BLaER1 treated with 17β-estradiol and CSF1 and Interleukin-3, amounts not matched to agents 10 nM and 100 nM (cell line): Measurements from ENCODE around the gene CDH26.

Experiments used
- H3K27ac ChIP-seq, 11 experiments: shearing (Covaris generic); formaldehyde crosslinking; 2 replicates each; pipeline ENCODE4 v1.8.1; 2022
- H3K27me3 ChIP-seq, 11 experiments: shearing (Covaris generic); formaldehyde crosslinking; 2 replicates each; pipeline ENCODE4 v1.8.1; 2022
- H3K36me3 ChIP-seq, 11 experiments: shearing (Covaris generic); formaldehyde crosslinking; 2 replicates each; pipeline ENCODE4 v1.8.1; 2022
- H3K4me1 ChIP-seq, 10 experiments: shearing (Covaris generic); formaldehyde crosslinking; 2 replicates each; pipeline ENCODE4 v1.8.1; 2022
- H3K4me2 ChIP-seq, 11 experiments: shearing (Covaris generic); formaldehyde crosslinking; 2 replicates each; pipeline ENCODE4 v1.8.1; 2022
- H3K4me3 ChIP-seq, 10 experiments: shearing (Covaris generic); formaldehyde crosslinking; 2 replicates each; pipeline ENCODE4 v1.8.1; 2022
- H3K9ac ChIP-seq, 11 experiments: shearing (Covaris generic); formaldehyde crosslinking; 2 replicates each; pipeline ENCODE4 v1.8.1; 2022
- H3K9me3 ChIP-seq, 11 experiments: shearing (Covaris generic); formaldehyde crosslinking; replicated peaks in 1 of 11; 2 replicates each; pipeline ENCODE4 v1.8.1; 2022
- H4K20me1 ChIP-seq, 11 experiments: shearing (Covaris generic); formaldehyde crosslinking; 2 replicates each; pipeline ENCODE4 v1.8.1; 2022
- Cebpa-rat ChIP-seq, 11 experiments: shearing (Covaris generic); IDR thresholded peaks; 2 replicates each; pipeline ENCODE4 v1.8.1; 2022

CDH26 gene

GRCh38 chr20:60024801-60025200 is 66.6 kb downstream of the CDH26 start:
- no peak for TF ChIP-seq Cebpa-rat (IDR thresholded peaks at IDR 0.05)
- Histone ChIP-seq H3K27ac (no peak overlapping the region), H3K4me2 (peak overlapping the region in 7 of 11 experiments; percentile 34 to 76 (median 58); a peak in 12 of 22 replicates), H3K36me3 (no peaks in the 10 kb centered on the region), H3K4me3 (no peak overlapping the region), H4K20me1 (no peaks in the 10 kb centered on the region), H3K9me3 (peaks cover 0 to 26% (median 17%) of the 10 kb centered on the region in 11 experiments; a peak in 14 of 22 replicates), H3K4me1 (peaks cover 8 to 44% (median 27%) of the 10 kb centered on the region in 10 experiments; a peak in 17 of 20 replicates), H3K9ac (no peak overlapping the region), H3K27me3 (no peaks in the 10 kb centered on the region)

GRCh38 chr20:60026010-60026409 is 67.8 kb downstream of the CDH26 start:
- Histone ChIP-seq H4K20me1 (no peaks in the 10 kb centered on the region), H3K36me3 (no peaks in the 10 kb centered on the region), H3K4me2 (no peak overlapping the region), H3K9ac (no peak overlapping the region; a peak in 1 of 22 replicates), H3K27me3 (no peaks in the 10 kb centered on the region), H3K4me3 (no peak overlapping the region), H3K4me1 (peaks cover 17 to 52% (median 35%) of the 10 kb centered on the region in 10 experiments), H3K27ac (no peak overlapping the region), H3K9me3 (peaks cover 0 to 20% (median 13%) of the 10 kb centered on the region in 11 experiments; a peak in 10 of 22 replicates)
- no peak for TF ChIP-seq Cebpa-rat (IDR thresholded peaks at IDR 0.05)

- Histone ChIP-seq H3K9me3 (peaks cover 2 to 20% (median 10%) of the 10 kb centered on the region in 11 experiments; a peak in 19 of 22 replicates), H3K4me1 (peaks cover 13 to 36% (median 28%) of the 10 kb centered on the region in 10 experiments; a peak in 19 of 20 replicates), H3K4me2 (peak overlapping the region; percentile 56 to 90 (median 77)), H3K4me3 (peak overlapping the region in 1 of 10 experiments; percentile 28; a peak in 1 of 20 replicates), H3K27ac (peak overlapping the region in 7 of 11 experiments; percentile 4 to 81 (median 65); a peak in 11 of 22 replicates), H3K9ac (peak overlapping the region in 1 of 11 experiments; percentile 61; a peak in 1 of 22 replicates), H3K36me3 (no peaks in the 10 kb centered on the region), H4K20me1 (no peaks in the 10 kb centered on the region), H3K27me3 (no peaks in the 10 kb centered on the region)
- no peak for TF ChIP-seq Cebpa-rat (IDR thresholded peaks at IDR 0.05)
Observed at GRCh38 chr20:60030471-60030870, 72.2 kb downstream of the CDH26 start.

GRCh38 chr20:60031107-60031506 is 72.9 kb downstream of the CDH26 start:
- Histone ChIP-seq H3K9me3 (peaks cover 8 to 26% (median 17%) of the 10 kb centered on the region in 11 experiments; a peak in 20 of 22 replicates), H3K9ac (peak overlapping the region in 7 of 11 experiments; percentile 1 to 61 (median 36); a peak in 9 of 22 replicates), H4K20me1 (no peaks in the 10 kb centered on the region)

GRCh38 chr20:60034231-60035110 is 76.2 kb downstream of the CDH26 start:
- Histone ChIP-seq H3K27me3 (no peaks in the 10 kb centered on the region), H3K4me3 (no peak overlapping the region), H3K4me1 (peaks cover 22 to 38% (median 29%) of the 10 kb centered on the region in 10 experiments; a peak in 19 of 20 replicates), H3K9me3 (peaks cover 8 to 23% (median 14%) of the 10 kb centered on the region in 11 experiments; a peak in 20 of 22 replicates), H3K27ac (no peak overlapping the region; a peak in 1 of 22 replicates), H3K4me2 (no peak overlapping the region), H3K36me3 (no peaks in the 10 kb centered on the region), H3K9ac (no peak overlapping the region), H4K20me1 (no peaks in the 10 kb centered on the region)
- no peak for TF ChIP-seq Cebpa-rat (IDR thresholded peaks at IDR 0.05)

More at GRCh38 chr20:60031107-60031506, 72.9 kb downstream of the CDH26 start:
- peak overlapping the region in 9 of 11 experiments; percentile 14 to 81 (median 60); a peak in 16 of 22 replicates for H3K27ac ChIP-seq
- H3K27me3 ChIP-seq = no peaks in the 10 kb centered on the region
- no peaks in the 10 kb centered on the region for H3K36me3 ChIP-seq
- no peak for TF ChIP-seq Cebpa-rat (IDR thresholded peaks at IDR 0.05)
- H3K4me1 ChIP-seq = peaks cover 13 to 35% (median 28%) of the 10 kb centered on the region in 10 experiments; a peak in 19 of 20 replicates
- peak overlapping the region; percentile 56 to 90 (median 77) for H3K4me2 ChIP-seq
- peak overlapping the region in 6 of 10 experiments; percentile 6 to 57 (median 36); a peak in 8 of 20 replicates for H3K4me3 ChIP-seq

GRCh38 chr20:60035486-60035885 is 77.3 kb downstream of the CDH26 start:
- Histone ChIP-seq H3K4me2 (no peak overlapping the region), H3K4me1 (peaks cover 19 to 35% (median 28%) of the 10 kb centered on the region in 10 experiments; a peak in 19 of 20 replicates), H4K20me1 (no peaks in the 10 kb centered on the region), H3K27ac (no peak overlapping the region), H3K9me3 (peaks cover 8 to 19% (median 14%) of the 10 kb centered on the region in 11 experiments; a peak in 20 of 22 replicates), H3K27me3 (no peaks in the 10 kb centered on the region), H3K36me3 (no peaks in the 10 kb centered on the region), H3K4me3 (no peak overlapping the region), H3K9ac (no peak overlapping the region)
- TF ChIP-seq Cebpa-rat (IDR thresholded peaks at IDR 0.05) = no peak

GRCh38 chr20:60036346-60036745 is 78.1 kb downstream of the CDH26 start:
- peaks cover 8 to 19% (median 14%) of the 10 kb centered on the region in 11 experiments; a peak in 20 of 22 replicates for H3K9me3 ChIP-seq
- H3K27me3 ChIP-seq = no peaks in the 10 kb centered on the region
- peaks cover 10 to 35% (median 28%) of the 10 kb centered on the region in 10 experiments; a peak in 18 of 20 replicates for H3K4me1 ChIP-seq
- no peaks in the 10 kb centered on the region for H3K36me3 ChIP-seq
- H3K4me3 ChIP-seq = no peak overlapping the region
- H3K9ac ChIP-seq = 0 out of 22 replicates have a peak overlapping the region, but pooled peaks of 1 of the 11 experiments have one; percentile 9
- H3K4me2 ChIP-seq = peak overlapping the region in 8 of 11 experiments; percentile 28 to 69 (median 52); a peak in 15 of 22 replicates
- no peak for TF ChIP-seq Cebpa-rat (IDR thresholded peaks at IDR 0.05)
- H4K20me1 ChIP-seq = no peaks in the 10 kb centered on the region
- peak overlapping the region in 1 of 11 experiments; percentile 12; a peak in 1 of 22 replicates for H3K27ac ChIP-seq

- peaks cover 8 to 35% (median 28%) of the 10 kb centered on the region in 10 experiments; a peak in 18 of 20 replicates for H3K4me1 ChIP-seq
- peak overlapping the region in 1 of 11 experiments; percentile 12; a peak in 1 of 22 replicates for H3K27ac ChIP-seq
- peak overlapping the region in 1 of 11 experiments; percentile 9; a peak in 1 of 22 replicates for H3K9ac ChIP-seq
- H4K20me1 ChIP-seq = no peaks in the 10 kb centered on the region
- peaks cover 8 to 19% (median 14%) of the 10 kb centered on the region in 11 experiments; a peak in 20 of 22 replicates for H3K9me3 ChIP-seq
- H3K4me3 ChIP-seq = no peak overlapping the region
- no peaks in the 10 kb centered on the region for H3K36me3 ChIP-seq
- no peak for TF ChIP-seq Cebpa-rat (IDR thresholded peaks at IDR 0.05)
- H3K27me3 ChIP-seq = no peaks in the 10 kb centered on the region
- peak overlapping the region; percentile 4 to 69 (median 41); a peak in 19 of 22 replicates for H3K4me2 ChIP-seq
Observed at GRCh38 chr20:60036746-60037499, 78.7 kb downstream of the CDH26 start.
